Loucy (cell line): ENCODE results near the gene TMEM114.

Experiments
- CTCF ChIP-seq: fragments of 200-600 bp; sonication (generic); conservative IDR thresholded peaks from 2 replicates; pipeline ENCODE4 v1.5.1; 2014; ENCODE audit warnings: mild to moderate bottlenecking, antibody characterized with exemption, low read length
- EZH2phosphoT487 ChIP-seq: fragments of 200-600 bp; IDR thresholded peaks from 2 replicates; pipeline ENCODE4 v1.6.1; 2018; ENCODE audit warnings: antibody characterized with exemption, mild to moderate bottlenecking, moderate library complexity, borderline replicate concordance

- no peak for TF ChIP-seq CTCF
- TF ChIP-seq EZH2phosphoT487 = no peak
Observed at GRCh38 chr16:8595783-8596182, 5.5 kb upstream of the TMEM114 start.
